GM12865 (cell line): Measurements from ENCODE around the gene EXT2.

Source experiments
- DNase-seq: peaks from one replicate; pipeline ENCODE4 v3.0.0; 2010; ENCODE audit warnings: low read depth
- H3K4me3 ChIP-seq: 2 replicates; pipeline ENCODE4 v1.5.1; 2011; ENCODE audit warnings: mild to moderate bottlenecking, low read depth, low read length, control low read depth
- CTCF ChIP-seq: IDR thresholded peaks from 2 replicates; pipeline ENCODE4 v1.5.1; 2011; ENCODE audit warnings: low read length, control low read depth, low read depth, inconsistent platforms; ENCODE audit not compliant: insufficient read depth; ENCODE audit errors: missing control alignments

The EXT2 gene

GRCh38 chr11:44136176-44136945 lies 40.9 kb downstream of the EXT2 start:
- no peak for DNase-seq
- TF ChIP-seq CTCF = no peak
- H3K4me3 ChIP-seq = no peak overlapping the region

- no peak for TF ChIP-seq CTCF
- no peak overlapping the region for H3K4me3 ChIP-seq
- no peak for DNase-seq
Observed at GRCh38 chr11:44137057-44137456, 41.6 kb downstream of the EXT2 start.

- H3K4me3 ChIP-seq = no peak overlapping the region
- TF ChIP-seq CTCF = no peak
- DNase-seq = no peak
Observed at GRCh38 chr11:44138286-44138685, 42.8 kb downstream of the EXT2 start.

- H3K4me3 ChIP-seq = no peak overlapping the region
- TF ChIP-seq CTCF = no peak
- DNase-seq = no peak
Observed at GRCh38 chr11:44138980-44139379, 43.5 kb downstream of the EXT2 start.

GRCh38 chr11:44139565-44140330 lies 44.3 kb downstream of the EXT2 start:
- DNase-seq = no peak
- H3K4me3 ChIP-seq = no peak overlapping the region
- TF ChIP-seq CTCF = no peak

- no peak for TF ChIP-seq CTCF
- no peak overlapping the region for H3K4me3 ChIP-seq
- DNase-seq = no peak
Observed at GRCh38 chr11:44140372-44140771, 44.9 kb downstream of the EXT2 start.
